Measurements from ENCODE around the gene C17orf100.
A peak's percentile ranks its signal among the peaks of the same experiment; 100 is the strongest.

Gene C17orf100

DNA sequence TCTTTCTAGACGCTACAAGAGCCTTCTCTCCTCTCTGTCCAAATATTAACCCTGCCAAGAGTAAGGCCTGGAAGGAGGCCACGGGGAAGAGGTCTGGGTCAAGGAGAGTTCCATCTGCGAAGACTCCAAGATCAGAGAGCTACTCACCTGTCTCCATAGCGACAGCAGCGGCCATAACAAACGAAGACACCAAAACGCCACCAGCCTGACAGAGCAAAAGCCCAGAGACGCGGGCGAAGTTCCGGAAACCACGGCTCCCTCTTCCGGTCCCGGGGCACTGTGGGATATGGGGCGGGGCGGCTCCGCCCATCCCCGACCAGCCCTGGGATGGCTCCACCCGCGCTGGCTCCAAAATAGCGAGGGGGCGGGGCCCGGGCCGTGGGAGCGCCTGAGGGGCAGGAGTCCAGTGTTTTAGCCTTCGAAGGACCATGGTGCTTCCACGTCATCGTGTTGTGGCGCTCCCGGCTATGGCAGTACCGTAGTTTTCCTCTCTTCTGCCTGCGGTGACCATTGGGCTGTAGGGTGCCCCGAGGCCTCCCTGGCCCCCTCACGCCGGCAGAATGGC, at the start of gene C17orf100, which contains the start of gene MED31:
Gene C17orf100 (plus strand): TSS at position 409 of the 565 bp plus-strand sequence. CDS start 152 bp downstream, at position 561.
Gene MED31 (minus strand): TSS at position 252 of the 565 bp plus-strand sequence. CDS start 77 bp downstream, at position 175.
- DNase-seq = peak; percentile 42

GRCh38 chr17:6602141-6602540, 49.4 kb upstream of the C17orf100 start:
- DNase-seq = no peak

- no peak for DNase-seq
These were observed 47.7 kb upstream of the C17orf100 start for GRCh38 chr17:6603744-6604325.

DNA sequence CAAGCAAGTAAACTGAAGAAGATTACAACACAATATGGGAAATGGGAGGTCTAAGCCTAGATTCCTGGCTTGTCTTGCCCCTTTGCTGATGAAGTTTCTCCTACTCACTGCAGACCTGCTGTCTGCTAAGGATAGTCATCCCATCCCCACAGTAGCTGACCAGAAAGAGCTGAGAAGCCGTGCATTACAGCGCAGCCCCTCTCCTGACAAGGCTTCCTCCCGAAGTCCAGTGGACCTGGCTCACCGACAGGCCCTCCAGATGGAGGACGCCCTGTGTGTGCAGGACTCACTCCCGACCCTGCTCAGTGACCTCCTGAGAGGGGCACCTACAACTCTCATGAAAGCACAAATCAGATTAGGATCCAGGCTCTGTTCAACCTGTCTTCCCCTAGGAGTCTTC, 46.4 kb upstream of the C17orf100 start:
- no peak for DNase-seq

- no peak for DNase-seq
These were observed 43.2 kb upstream of the C17orf100 start for GRCh38 chr17:6608321-6608720.

- no peak for DNase-seq
These were observed 41.6 kb upstream of the C17orf100 start for GRCh38 chr17:6610011-6610410.

DNA sequence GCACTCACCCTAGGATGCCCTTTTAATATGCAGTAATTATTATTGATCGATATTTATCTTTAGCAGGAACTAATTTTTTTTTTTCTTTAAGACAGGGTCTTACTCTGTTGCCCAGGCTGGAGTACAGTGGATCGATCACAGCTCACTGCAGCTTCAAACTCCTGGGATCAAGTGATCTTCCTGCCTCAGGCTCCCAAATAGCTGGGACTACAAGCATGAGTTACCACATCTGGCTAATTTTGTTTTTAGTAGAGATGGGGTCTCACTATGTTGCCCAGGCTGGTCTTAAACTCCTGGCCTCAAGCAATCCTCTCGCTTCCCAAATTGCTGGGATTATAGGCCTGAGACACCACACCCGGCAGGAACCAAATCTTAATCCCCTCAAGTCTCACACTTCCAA, 40.3 kb upstream of the C17orf100 start:
- DNase-seq = no peak

DNA sequence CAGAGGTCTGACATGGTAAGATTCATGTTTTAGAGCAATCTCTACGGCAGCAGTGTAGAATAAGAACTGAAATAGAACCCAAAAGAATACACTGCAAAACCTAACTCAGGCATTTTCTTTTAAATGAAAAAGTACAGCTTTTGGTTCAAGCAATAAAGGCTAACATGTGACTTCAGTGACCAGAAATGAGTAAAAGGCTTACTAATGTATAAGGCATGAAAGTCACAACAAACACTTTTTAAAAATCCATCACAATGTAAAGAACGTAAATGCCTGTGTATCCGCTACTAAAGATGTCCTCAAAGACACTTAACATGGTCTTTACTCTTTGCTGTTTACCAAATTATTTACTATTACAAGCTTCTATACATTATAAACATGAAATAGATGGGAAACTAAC, 27.6 kb upstream of the C17orf100 start:
- DNase-seq = no peak

DNA sequence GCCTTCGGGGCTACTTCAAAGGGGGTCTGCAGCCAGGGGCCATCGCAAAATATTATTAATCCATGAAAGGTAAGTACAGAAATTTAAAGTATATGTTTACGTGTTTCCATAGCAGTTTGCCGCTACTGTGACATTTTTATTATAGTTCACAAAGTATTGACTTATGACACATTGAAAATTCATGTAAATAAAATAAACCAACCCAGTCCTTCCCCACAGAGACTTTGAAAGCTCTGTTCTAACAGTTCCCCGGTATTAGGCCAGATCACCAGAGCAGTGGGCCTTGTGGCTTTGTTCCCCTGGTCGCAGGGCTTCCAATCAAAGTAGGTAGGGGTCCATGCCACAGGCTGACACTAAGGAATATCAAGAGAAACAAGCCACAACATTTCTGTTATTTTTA, 24.9 kb upstream of the C17orf100 start:
- DNase-seq = no peak

DNA sequence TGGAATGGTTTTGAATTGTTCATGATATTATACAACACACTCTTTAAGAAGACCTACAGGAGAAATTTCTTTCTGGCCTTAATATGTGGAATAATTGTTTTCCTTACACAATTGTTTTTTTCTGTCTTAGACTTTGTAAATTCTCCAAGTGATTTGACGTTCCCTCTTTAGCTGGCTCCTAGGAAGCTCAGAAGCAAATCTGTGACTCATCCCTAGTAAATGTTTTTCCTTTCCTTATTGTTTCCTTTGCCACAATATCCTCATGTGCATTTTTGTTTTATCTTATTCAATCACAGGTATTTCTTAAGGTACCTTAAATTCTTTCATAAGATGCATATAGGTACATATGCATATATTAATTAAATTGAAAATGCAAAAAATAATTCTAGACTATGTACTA, 24.5 kb upstream of the C17orf100 start:
- DNase-seq = no peak

DNA sequence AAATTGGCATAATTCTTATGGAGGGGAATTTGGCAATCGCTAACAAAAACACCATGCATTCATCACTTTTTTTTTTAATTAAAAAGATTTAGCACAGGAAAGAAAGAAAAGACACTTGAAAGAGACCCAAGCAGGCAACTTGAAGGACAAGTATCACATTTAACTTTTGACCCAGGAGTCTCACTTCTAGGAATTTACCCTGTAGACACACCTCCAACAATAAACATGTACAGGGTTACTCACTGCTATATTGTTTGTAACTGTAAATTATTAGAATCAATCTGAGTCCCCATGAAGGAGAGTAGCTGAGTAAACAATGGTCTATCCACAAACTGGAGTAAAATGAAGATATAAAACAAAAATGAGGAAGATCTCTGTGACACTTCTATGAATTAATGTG, 21.2 kb upstream of the C17orf100 start:
- DNase-seq = no peak

- no peak for DNase-seq
These were observed 19.0 kb upstream of the C17orf100 start for GRCh38 chr17:6632530-6632929.

DNA sequence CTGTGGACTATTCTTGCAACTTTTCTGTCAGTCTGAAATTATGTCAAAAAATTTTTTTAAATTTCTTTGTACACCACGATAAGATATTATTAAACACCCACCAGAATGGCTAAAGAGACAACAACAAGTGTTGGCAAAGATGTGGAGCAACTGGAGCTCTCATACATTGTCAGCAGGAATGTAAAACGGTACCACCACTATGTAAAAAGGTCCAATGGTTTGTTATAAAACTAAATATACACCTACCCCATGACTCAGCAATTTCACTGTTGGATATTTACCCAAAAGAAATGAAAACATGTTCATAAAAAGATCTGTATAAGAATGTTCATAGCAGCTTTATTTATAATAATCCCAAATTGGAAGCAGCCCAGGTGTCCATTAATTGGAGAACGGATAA, 18.3 kb upstream of the C17orf100 start:
- DNase-seq = no peak

DNA sequence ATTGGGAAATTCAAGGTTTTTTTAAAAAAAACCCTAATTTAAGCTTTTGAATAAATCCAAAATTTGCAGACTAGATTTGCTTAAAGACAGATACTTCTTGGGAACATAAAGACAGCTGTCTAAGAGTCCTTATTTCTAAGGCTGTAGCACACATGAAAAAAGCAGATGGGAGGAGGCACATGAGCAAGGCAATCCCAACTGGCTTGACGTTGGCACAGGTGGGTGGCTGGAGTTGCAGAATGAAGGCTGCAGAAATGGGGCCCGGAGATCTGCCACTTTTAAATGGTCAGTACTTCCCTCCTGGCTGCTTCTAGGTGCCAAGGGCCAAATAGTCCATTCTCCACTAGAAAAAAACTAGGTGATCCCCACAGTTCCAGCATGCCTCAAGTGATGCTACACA, 15.5 kb upstream of the C17orf100 start:
- no peak for DNase-seq

- DNase-seq = no peak
These were observed 14.7 kb upstream of the C17orf100 start for GRCh38 chr17:6636616-6637457.

GRCh38 chr17:6637458-6637840, 14.1 kb upstream of the C17orf100 start:
- no peak for DNase-seq

DNA sequence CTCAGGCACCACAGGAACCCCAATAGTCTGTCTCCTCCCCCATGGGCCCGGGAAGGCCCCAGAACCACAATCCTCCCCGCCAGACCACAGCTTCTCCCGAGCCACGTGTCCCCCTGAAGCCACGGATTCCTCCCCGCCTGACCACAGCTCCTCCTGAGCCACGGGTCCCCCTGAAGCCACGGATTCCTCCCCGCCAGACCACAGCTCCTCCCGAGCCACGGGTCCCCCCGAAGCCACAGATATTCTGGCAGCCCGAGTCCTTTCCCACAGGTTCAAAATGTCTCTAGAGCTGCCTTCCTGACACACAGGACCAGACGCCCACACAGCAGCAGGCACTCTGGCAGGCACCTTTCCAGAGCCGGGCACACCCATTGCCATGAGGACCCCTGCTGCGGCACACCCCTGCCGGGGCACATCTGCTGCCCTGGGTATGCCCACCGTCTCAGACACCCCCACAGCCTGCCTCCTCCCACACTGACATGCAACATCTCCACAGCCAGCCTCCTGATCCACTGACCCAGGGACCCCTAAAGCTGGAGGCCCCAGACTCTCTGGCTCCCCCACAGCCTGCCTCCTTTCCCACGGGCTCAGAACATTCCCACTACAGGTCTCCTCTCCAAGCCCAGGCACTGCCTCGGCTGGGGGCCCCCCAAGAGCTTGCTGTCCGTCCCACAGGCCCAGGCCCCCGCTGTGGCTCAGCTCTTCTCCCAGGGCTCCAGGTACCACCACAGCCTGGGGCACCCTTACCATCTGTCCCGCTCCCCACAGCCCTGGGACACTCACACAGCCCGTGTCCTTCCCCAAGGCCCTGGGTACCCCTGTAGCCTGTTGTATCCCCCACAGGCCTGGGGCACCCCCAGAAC, 13.3 kb upstream of the C17orf100 start:
- DNase-seq = no peak

- DNase-seq = no peak
These were observed 12.5 kb upstream of the C17orf100 start for GRCh38 chr17:6639014-6639585.

- DNase-seq = no peak
These were observed 11.7 kb upstream of the C17orf100 start for GRCh38 chr17:6639586-6640535.

GRCh38 chr17:6640536-6641246, 10.9 kb upstream of the C17orf100 start, which contains the start of the genes KIAA0753 and TXNDC17:
KIAA0753 (minus strand) TSS chr17:6640711; CDS start chr17:6635103, 5,608 bp downstream.
TXNDC17 (plus strand) TSS chr17:6641060; CDS start chr17:6641083, 23 bp downstream.
- DNase-seq = peak; percentile 79
